Natural killer cell (primary cell): ENCODE data around the gene MUC20. TPM values are rescaled to one million over a fixed set of nuclear protein-coding genes. Genes with fewer than 3 reads are reported as not detected.
"Not testable (repeated sequence)": the region's sequence is repeated elsewhere in the genome, so short reads cannot be mapped to it uniquely, and the experiment has no call there.

ENCODE experiments used
- ATAC-seq, 3 donors: fragments of 150-1000 bp in 2 of 3; fragments of 200-7000 bp in 1 of 3; cut with Tn5 transposase; 1 replicate in 1 of 3; 2 replicates in 2 of 3; pipeline ENCODE4 v1.10.0; 2021; ENCODE audit warnings: mild to moderate bottlenecking in 2 of 3, moderate library complexity in 2 of 3
- DNase-seq, 2 donors: peaks; one replicate each; pipeline versions ENCODE4 v3.0.0 to v3.0.0-alpha.2; 2013 to 2021; ENCODE audit warnings: mixed read lengths in 1 of 2
- H3K27ac ChIP-seq: one replicate; pipeline ENCODE4 v1.5.1; 2013; ENCODE audit warnings: mild to moderate bottlenecking, low read length
- H3K27me3 ChIP-seq: one replicate; pipeline ENCODE4 v1.6.1; 2013; ENCODE audit warnings: low read length; ENCODE audit not compliant: control insufficient read depth, insufficient read depth
- H3K36me3 ChIP-seq: one replicate; pipeline ENCODE4 v1.6.1; 2013; ENCODE audit warnings: low read length; ENCODE audit not compliant: control insufficient read depth, insufficient read depth
- H3K4me1 ChIP-seq: one replicate; pipeline ENCODE4 v1.6.1; 2013; ENCODE audit warnings: low read length; ENCODE audit not compliant: control insufficient read depth, insufficient read depth
- H3K4me3 ChIP-seq: one replicate; pipeline ENCODE4 v1.5.1; 2013; ENCODE audit warnings: low read length
- H3K9me3 ChIP-seq: one replicate; pipeline ENCODE4 v1.6.1; 2013; ENCODE audit warnings: low read length; ENCODE audit not compliant: control insufficient read depth, insufficient read depth
- H3K27ac Mint-ChIP-seq, 2 donors: one replicate each; pipeline ENCODE4 v1.8.0; 2022; ENCODE audit warnings: mild to moderate bottlenecking in 2 of 2, mixed read lengths in 2 of 2, moderate library complexity in 1 of 2
- H3K27me3 Mint-ChIP-seq, 2 donors: one replicate each; pipeline ENCODE4 v1.8.0; 2022; ENCODE audit warnings: low read depth in 2 of 2, mixed read lengths in 2 of 2
- H3K36me3 Mint-ChIP-seq: one replicate; pipeline ENCODE4 v1.8.0; 2022; ENCODE audit warnings: mixed read lengths
- H3K4me1 Mint-ChIP-seq, 2 donors: one replicate each; pipeline ENCODE4 v1.8.0; 2022; ENCODE audit warnings: mixed read lengths in 2 of 2
- H3K4me3 Mint-ChIP-seq: one replicate; pipeline ENCODE4 v1.8.0; 2022; ENCODE audit warnings: mild to moderate bottlenecking, moderate library complexity, mixed read lengths
- H3K9me3 Mint-ChIP-seq, 2 donors: one replicate each; pipeline ENCODE4 v1.8.0; 2022; ENCODE audit warnings: mixed read lengths in 2 of 2
- WGBS: methylation state at CpG from one replicate; pipeline ENCODE4 v1.1.7; 2013; ENCODE audit warnings: missing lambda C conversion rate; ENCODE audit not compliant: insufficient coverage; 5-methylcytosine and 5-hydroxymethylcytosine counted together
- intact Hi-C: fragments of 100-400 bp; cut with micrococcal nuclease; formaldehyde crosslinking; loops from one replicate; pipeline ENCODE4 v1.14.2; 2022
- total RNA-seq, 4 donors: library from RNA; stranded (reverse); fragments of 120-200 nt in 1 of 4; gene quantifications; one replicate each; pipeline versions ENCODE4 v1.2.3 to v1.2.4, GENCODE V29; 2013 to 2022
- TF ChIP-seq, protein P1 (sequence below): fragments of 200-600 bp; IDR thresholded peaks from one replicate; pipeline ENCODE4 v1.8.0; 2022; ENCODE audit warnings: antibody characterized with exemption

MUC20 gene
- total RNA-seq, 3 donors from 2014 or later (not counting 1 experiment from before 2014, with no cell fraction given): 4.1 to 11.4 (median 5.9) TPM

DNA sequence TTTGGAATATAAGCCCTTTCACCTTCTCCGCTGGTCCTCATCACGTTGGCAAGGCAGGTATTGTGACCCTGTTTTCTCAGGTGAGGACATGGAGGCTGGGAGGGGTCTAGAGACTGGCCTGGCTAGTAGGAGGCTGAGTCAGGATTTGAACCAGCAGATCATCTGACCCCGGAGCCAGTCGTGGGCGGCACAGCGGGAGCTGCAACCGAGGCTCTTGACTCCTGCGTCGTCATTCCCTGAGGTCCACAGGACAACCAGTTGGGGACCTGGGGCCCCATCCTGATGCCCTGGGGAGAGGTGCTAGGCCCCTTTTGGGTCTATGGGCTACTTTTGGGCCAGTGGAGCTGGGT lies 2.2 kb downstream of the MUC20 start:
- H3K36me3 ChIP-seq, H3K27ac ChIP-seq, H3K4me1 ChIP-seq, DNase-seq, H3K36me3 Mint-ChIP-seq, H3K27me3 Mint-ChIP-seq, H3K4me1 Mint-ChIP-seq, H3K4me3 Mint-ChIP-seq, H3K4me3 ChIP-seq, ATAC-seq, H3K9me3 Mint-ChIP-seq, H3K27ac Mint-ChIP-seq, intact Hi-C loops, H3K27me3 ChIP-seq, H3K9me3 ChIP-seq: not testable (repeated sequence)
- 88% methylated on average over 6 of the region's 9 CpGs for WGBS

DNA sequence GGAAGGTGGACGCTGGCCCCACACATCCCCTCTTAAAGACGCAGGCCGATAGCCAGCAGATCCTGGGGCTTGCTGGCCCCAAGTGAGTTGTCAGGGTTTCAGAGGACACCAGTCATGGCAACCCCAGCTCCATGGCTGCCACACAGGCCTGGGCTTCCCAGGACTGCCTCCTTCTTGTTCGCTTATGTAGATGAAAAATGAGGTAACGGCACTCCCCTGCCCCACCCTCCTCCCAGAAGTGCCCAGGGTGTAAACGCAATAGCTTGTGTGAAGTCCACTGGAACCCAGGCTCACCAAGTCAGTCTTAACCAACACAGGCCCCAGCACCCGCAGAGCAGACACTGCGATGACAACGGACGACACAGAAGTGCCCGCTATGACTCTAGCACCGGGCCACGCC lies 3.6 kb downstream of the MUC20 start:
- intact Hi-C loops, H3K36me3 Mint-ChIP-seq, H3K4me3 ChIP-seq, H3K27me3 Mint-ChIP-seq, H3K27me3 ChIP-seq, H3K36me3 ChIP-seq, H3K4me1 ChIP-seq, H3K27ac ChIP-seq, H3K9me3 Mint-ChIP-seq, H3K4me3 Mint-ChIP-seq, ATAC-seq, DNase-seq, H3K27ac Mint-ChIP-seq, H3K9me3 ChIP-seq, H3K4me1 Mint-ChIP-seq: not testable (repeated sequence)
- WGBS: no CpG with 5 or more reads among the region's 13 CpGs

- not testable (repeated sequence) for ATAC-seq, H3K4me3 Mint-ChIP-seq, H3K9me3 Mint-ChIP-seq, H3K27me3 Mint-ChIP-seq, H3K4me1 Mint-ChIP-seq, H3K27ac Mint-ChIP-seq, H3K4me1 ChIP-seq, H3K27ac ChIP-seq, H3K4me3 ChIP-seq, H3K9me3 ChIP-seq, H3K36me3 ChIP-seq, H3K27me3 ChIP-seq, H3K36me3 Mint-ChIP-seq, DNase-seq
- intact Hi-C loops: loop anchor here (5.0 kb wide), 1 partner anchor 109 kb away; no protein-coding TSS in a partner anchor
- 81% methylated on average over 30 of the region's 32 CpGs for WGBS
These were observed 5.3 kb downstream of the MUC20 start for GRCh38 chr3:195725916-195726740.

DNA sequence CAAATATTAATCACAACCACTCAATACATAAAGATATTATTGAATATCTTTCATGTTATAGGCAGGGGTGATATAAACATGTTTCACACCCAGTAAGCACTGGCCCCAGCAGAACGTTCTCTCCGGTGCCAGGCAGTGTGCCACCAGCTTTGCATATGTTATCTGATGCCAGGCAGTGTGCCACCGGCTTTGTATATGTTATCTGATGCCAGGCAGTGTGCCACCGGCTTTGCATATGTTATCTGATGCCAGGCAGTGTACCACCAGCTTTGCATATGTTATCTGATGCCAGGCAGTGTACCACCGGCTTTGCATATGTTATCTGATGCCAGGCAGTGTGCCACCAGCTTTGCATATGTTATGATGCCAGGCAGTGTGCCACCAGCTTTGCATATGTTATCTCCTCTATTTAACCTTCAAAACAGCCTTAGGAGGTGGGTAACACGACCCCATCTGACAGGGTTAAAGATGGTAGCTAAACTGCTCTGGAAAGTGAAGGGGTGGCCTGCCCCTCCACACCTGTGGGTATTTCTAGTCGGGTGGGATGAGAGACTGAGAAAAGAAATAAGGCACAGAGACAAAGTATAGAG lies 6.9 kb downstream of the MUC20 start:
- H3K27ac ChIP-seq: no peak overlapping the region
- ATAC-seq: no peak
- intact Hi-C loops: loop anchor here (5.0 kb wide), 1 partner anchor 110 kb away; no protein-coding TSS in a partner anchor

GRCh38 chr3:195728789-195729188 lies 8.0 kb downstream of the MUC20 start:
- not testable (repeated sequence) for H3K9me3 Mint-ChIP-seq, H3K27ac ChIP-seq, H3K36me3 Mint-ChIP-seq, H3K4me3 ChIP-seq, H3K4me1 Mint-ChIP-seq, H3K27me3 Mint-ChIP-seq, H3K27me3 ChIP-seq, ATAC-seq, H3K4me3 Mint-ChIP-seq, H3K9me3 ChIP-seq, H3K27ac Mint-ChIP-seq, H3K4me1 ChIP-seq, DNase-seq, H3K36me3 ChIP-seq
- WGBS: 92% methylated on average over 2 of the region's 5 CpGs
- intact Hi-C loops: loop anchor here (5.0 kb wide), 1 partner anchor 111 kb away; no protein-coding TSS in a partner anchor

More for the DNA sequence above, 6.9 kb downstream of the MUC20 start:
- Histone ChIP-seq H3K9me3 (no peaks in the 10 kb centered on the region), H3K36me3 (no peaks in the 10 kb centered on the region), H3K27me3 (no peaks in the 10 kb centered on the region), H3K4me3 (no peak overlapping the region), H3K4me1 (no peaks in the 10 kb centered on the region)
- H3K27me3 Mint-ChIP-seq: no peaks in the 10 kb centered on the region
- no peak overlapping the region for H3K27ac Mint-ChIP-seq
- no peaks in the 10 kb centered on the region for H3K36me3 Mint-ChIP-seq
- TF ChIP-seq, protein P1, sequence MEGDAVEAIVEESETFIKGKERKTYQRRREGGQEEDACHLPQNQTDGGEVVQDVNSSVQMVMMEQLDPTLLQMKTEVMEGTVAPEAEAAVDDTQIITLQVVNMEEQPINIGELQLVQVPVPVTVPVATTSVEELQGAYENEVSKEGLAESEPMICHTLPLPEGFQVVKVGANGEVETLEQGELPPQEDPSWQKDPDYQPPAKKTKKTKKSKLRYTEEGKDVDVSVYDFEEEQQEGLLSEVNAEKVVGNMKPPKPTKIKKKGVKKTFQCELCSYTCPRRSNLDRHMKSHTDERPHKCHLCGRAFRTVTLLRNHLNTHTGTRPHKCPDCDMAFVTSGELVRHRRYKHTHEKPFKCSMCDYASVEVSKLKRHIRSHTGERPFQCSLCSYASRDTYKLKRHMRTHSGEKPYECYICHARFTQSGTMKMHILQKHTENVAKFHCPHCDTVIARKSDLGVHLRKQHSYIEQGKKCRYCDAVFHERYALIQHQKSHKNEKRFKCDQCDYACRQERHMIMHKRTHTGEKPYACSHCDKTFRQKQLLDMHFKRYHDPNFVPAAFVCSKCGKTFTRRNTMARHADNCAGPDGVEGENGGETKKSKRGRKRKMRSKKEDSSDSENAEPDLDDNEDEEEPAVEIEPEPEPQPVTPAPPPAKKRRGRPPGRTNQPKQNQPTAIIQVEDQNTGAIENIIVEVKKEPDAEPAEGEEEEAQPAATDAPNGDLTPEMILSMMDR: no peak
- H3K4me1 Mint-ChIP-seq: no peaks in the 10 kb centered on the region
- no peak overlapping the region for H3K4me3 Mint-ChIP-seq
- H3K9me3 Mint-ChIP-seq: no peaks in the 10 kb centered on the region
- DNase-seq: no peak
- 47% methylated on average over 7 of the region's 7 CpGs for WGBS
